Transverse colon (tissue), 4 donors: ENCODE results near the gene LMTK3.

Experiments
- EP300 ChIP-seq: sonication (generic); formaldehyde crosslinking; IDR thresholded peaks from one replicate; pipeline ENCODE4 v1.6.1; 2017; ENCODE audit warnings: antibody characterized with exemption, low read depth
- POLR2A ChIP-seq: fragments of 450-650 bp; IDR thresholded peaks from one replicate; pipeline ENCODE4 v1.6.1; 2016; ENCODE audit warnings: antibody characterized with exemption, mild to moderate bottlenecking, moderate library complexity
- POLR2AphosphoS5 ChIP-seq, 3 donors: sonication (generic); formaldehyde crosslinking; IDR thresholded peaks; one replicate each; pipeline ENCODE4 v1.6.1; 2016; ENCODE audit warnings: antibody characterized with exemption in 3 of 3
- TF ChIP-seq, protein P1 (sequence below), 5 experiments: fragments of 200-600 bp in 3 of 5; fragments of 450-650 bp in 2 of 5; sonication (generic) in 3 of 5; IDR thresholded peaks; 1 replicate in 2 of 5; 2 replicates in 3 of 5; pipeline ENCODE4 v1.5.1; 2016 to 2017; ENCODE audit warnings: antibody characterized with exemption in 5 of 5, inconsistent platforms in 3 of 5, mild to moderate bottlenecking in 2 of 5, moderate library complexity in 1 of 5

DNA sequence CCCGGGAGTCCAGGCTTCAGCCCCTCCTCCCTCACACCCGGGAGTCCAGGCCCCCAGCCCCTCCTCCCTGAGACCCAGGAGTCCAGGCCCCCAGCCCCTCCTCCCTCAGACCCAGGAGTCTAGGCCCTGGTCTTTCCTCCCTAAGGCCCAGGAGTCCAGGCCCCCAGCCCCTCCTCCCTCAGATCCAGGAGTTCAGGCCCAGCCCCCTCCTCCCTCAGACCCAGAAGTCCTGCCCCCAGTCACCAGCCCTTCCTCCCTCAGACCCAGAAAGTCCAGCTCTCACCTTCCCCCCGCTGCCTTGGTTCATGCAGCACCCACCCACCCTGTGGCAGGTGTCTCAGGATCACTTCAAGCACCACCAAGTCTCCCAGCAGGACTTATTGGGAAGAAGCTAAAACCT is 28.3 kb downstream of the LMTK3 start:
- TF ChIP-seq POLR2AphosphoS5 (IDR thresholded peaks at IDR 0.05) (no peak), POLR2A (no peak), EP300 (no peak)
- TF ChIP-seq, protein P1, sequence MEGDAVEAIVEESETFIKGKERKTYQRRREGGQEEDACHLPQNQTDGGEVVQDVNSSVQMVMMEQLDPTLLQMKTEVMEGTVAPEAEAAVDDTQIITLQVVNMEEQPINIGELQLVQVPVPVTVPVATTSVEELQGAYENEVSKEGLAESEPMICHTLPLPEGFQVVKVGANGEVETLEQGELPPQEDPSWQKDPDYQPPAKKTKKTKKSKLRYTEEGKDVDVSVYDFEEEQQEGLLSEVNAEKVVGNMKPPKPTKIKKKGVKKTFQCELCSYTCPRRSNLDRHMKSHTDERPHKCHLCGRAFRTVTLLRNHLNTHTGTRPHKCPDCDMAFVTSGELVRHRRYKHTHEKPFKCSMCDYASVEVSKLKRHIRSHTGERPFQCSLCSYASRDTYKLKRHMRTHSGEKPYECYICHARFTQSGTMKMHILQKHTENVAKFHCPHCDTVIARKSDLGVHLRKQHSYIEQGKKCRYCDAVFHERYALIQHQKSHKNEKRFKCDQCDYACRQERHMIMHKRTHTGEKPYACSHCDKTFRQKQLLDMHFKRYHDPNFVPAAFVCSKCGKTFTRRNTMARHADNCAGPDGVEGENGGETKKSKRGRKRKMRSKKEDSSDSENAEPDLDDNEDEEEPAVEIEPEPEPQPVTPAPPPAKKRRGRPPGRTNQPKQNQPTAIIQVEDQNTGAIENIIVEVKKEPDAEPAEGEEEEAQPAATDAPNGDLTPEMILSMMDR (IDR thresholded peaks at IDR 0.05): no peak
